ENCODE measurements around the gene CRY1.
A peak's percentile ranks its signal among the peaks of the same experiment; 100 is the strongest.

The CRY1 gene

DNA sequence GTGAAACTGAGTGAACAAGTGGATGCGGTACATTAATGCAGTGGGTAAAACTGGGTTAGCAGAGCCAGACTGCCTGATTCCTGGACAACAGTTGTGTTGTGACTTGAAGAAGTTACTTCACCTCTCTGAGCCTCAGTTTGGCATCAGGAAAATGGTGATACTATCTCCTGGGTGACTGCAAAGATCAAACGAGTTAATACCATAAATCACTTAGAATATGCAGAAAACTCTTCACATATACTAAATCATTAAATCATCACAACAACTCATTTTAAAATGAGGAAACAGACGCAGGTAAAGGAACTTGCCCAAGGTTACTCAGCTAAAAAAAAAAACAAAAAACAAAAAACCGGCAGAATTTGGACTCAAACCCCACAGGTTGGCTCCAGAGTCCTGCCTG is 107.2 kb downstream of the CRY1 start:
- H3K4me1 ChIP-seq (ENCODE audit: insufficient read depth, low read length), result peaks cover 11% of the 10 kb centered on the region; the same call in 1 of the 2 replicates
- H3K9ac ChIP-seq (ENCODE audit: low read depth, low read length), result peak overlapping the region; percentile 85
- no peaks in the 10 kb centered on the region for H3K36me3 ChIP-seq (ENCODE audit: insufficient read depth, low read length)
- no peaks in the 10 kb centered on the region for H3K9me3 ChIP-seq (ENCODE audit: control insufficient read depth, insufficient read depth, low read length)

DNA sequence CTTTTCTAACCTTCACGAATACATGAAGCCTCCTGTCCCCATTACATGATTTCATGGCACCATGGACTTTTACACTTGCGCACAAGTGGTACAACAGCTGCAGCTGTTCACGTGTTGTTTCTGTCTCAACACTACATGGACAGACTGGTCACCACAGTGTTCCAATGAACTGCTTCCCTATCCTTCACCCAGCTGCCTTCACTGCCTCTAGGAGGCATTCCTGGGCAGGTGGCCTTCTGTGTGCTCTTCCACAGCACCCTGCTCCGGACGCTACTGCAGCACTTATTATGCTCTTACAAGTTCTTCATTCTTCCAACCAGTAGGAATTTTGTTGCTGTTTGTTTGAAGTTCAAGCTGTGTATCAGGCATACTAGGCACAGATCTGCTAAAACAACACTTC is 107.9 kb downstream of the CRY1 start:
- H3K4me1 ChIP-seq (ENCODE audit: insufficient read depth, low read length), result peaks cover 11% of the 10 kb centered on the region; the same call in 1 of the 2 replicates
- H3K9me3 ChIP-seq (ENCODE audit: control insufficient read depth, insufficient read depth, low read length), result no peaks in the 10 kb centered on the region
- H3K36me3 ChIP-seq (ENCODE audit: insufficient read depth, low read length), result no peaks in the 10 kb centered on the region
- H3K9ac ChIP-seq (ENCODE audit: low read depth, low read length), result no peak overlapping the region

GRCh38 chr12:106984588-106985137 is 108.7 kb downstream of the CRY1 start:
- Histone ChIP-seq H3K9ac (ENCODE audit: low read depth, low read length) (no peak overlapping the region), H3K4me1 (ENCODE audit: insufficient read depth, low read length) (peaks cover 11% of the 10 kb centered on the region; the same call in 1 of the 2 replicates), H3K9me3 (ENCODE audit: control insufficient read depth, insufficient read depth, low read length) (no peaks in the 10 kb centered on the region), H3K36me3 (ENCODE audit: insufficient read depth, low read length) (no peaks in the 10 kb centered on the region)

DNA sequence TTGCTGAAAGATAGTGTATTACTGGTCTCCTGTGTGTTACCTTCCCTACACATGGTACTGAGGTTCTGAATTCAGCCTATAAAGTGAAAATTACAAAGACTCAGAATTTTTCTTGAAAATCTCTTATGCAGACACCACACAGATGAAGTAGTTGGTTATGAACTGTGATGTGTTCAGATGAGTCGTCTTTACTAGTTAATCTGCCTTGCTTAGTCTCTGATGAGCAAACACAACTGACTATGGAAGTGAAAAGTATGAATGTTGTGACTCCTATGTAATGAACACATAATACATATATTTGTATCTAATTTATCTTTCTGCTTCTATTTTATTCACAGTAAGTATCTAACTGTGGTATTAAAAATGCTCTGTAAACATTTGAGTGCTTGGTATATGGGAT is 111.1 kb downstream of the CRY1 start:
- Histone ChIP-seq H3K36me3 (ENCODE audit: insufficient read depth, low read length) (no peaks in the 10 kb centered on the region), H3K9me3 (ENCODE audit: control insufficient read depth, insufficient read depth, low read length) (no peaks in the 10 kb centered on the region), H3K4me1 (ENCODE audit: insufficient read depth, low read length) (0 out of 2 replicates have a peak, but pooled peaks cover 5% of the 10 kb centered on the region), H3K9ac (ENCODE audit: low read depth, low read length) (no peak overlapping the region)

GRCh38 chr12:106981788-106982187 is 111.6 kb downstream of the CRY1 start:
- 0 out of 2 replicates have a peak, but pooled peaks cover 5% of the 10 kb centered on the region for H3K4me1 ChIP-seq (ENCODE audit: insufficient read depth, low read length)
- H3K9me3 ChIP-seq (ENCODE audit: control insufficient read depth, insufficient read depth, low read length), result no peaks in the 10 kb centered on the region
- H3K36me3 ChIP-seq (ENCODE audit: insufficient read depth, low read length), result no peaks in the 10 kb centered on the region
- no peak overlapping the region for H3K9ac ChIP-seq (ENCODE audit: low read depth, low read length)

GRCh38 chr12:106980944-106981343 is 112.4 kb downstream of the CRY1 start:
- 0 out of 2 replicates have a peak, but pooled peaks cover 3% of the 10 kb centered on the region for H3K4me1 ChIP-seq (ENCODE audit: insufficient read depth, low read length)

DNA sequence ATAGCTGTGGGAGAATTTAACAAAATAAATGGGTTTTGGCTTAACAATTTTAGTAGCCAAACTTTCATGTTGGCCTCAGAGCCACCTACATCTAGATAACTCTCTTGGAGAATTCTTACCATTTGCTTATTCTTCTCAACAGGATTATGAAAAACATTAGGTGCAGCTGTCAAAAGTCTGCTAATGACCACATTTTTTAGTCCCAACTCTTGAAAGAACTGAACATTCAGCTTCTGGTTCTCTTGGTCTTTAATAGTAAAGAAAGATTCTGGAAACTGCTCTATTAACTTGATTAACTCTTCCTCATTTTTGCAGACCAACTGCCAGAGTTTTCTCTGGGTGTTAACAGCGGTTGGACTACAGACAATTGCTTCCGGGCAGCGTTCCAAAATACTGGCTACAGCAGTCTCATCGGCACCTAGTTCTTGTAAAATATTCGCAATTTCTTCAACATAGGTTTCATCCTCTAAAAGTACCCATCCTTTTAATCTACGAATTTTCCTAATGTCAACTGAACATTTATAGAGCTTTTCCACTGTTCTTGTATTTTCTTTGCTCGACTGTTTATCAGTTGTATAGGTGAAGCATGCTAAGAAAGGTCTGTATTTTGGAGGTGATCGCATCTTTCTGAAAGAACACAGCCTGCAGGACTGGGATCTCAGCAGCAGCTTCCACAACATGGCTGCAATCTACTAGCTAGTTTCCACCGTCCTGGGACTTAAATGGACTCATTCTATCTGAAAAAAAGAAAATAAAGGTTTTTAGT is 115.1 kb downstream of the CRY1 start:
- Histone ChIP-seq H3K36me3 (ENCODE audit: insufficient read depth, low read length) (no peaks in the 10 kb centered on the region), H3K9me3 (ENCODE audit: control insufficient read depth, insufficient read depth, low read length) (no peaks in the 10 kb centered on the region), H3K4me1 (ENCODE audit: insufficient read depth, low read length) (no peaks in the 10 kb centered on the region), H3K9ac (ENCODE audit: low read depth, low read length) (no peak overlapping the region)

More at GRCh38 chr12:106980944-106981343, 112.4 kb downstream of the CRY1 start:
- no peak overlapping the region for H3K9ac ChIP-seq (ENCODE audit: low read depth, low read length)
- no peaks in the 10 kb centered on the region for H3K9me3 ChIP-seq (ENCODE audit: control insufficient read depth, insufficient read depth, low read length)
- no peaks in the 10 kb centered on the region for H3K36me3 ChIP-seq (ENCODE audit: insufficient read depth, low read length)

GRCh38 chr12:106976668-106977067 is 116.7 kb downstream of the CRY1 start:
- H3K36me3 ChIP-seq (ENCODE audit: insufficient read depth, low read length), result no peaks in the 10 kb centered on the region
- no peaks in the 10 kb centered on the region for H3K4me1 ChIP-seq (ENCODE audit: insufficient read depth, low read length)
- no peak overlapping the region for H3K9ac ChIP-seq (ENCODE audit: low read depth, low read length)
- no peaks in the 10 kb centered on the region for H3K9me3 ChIP-seq (ENCODE audit: control insufficient read depth, insufficient read depth, low read length)

DNA sequence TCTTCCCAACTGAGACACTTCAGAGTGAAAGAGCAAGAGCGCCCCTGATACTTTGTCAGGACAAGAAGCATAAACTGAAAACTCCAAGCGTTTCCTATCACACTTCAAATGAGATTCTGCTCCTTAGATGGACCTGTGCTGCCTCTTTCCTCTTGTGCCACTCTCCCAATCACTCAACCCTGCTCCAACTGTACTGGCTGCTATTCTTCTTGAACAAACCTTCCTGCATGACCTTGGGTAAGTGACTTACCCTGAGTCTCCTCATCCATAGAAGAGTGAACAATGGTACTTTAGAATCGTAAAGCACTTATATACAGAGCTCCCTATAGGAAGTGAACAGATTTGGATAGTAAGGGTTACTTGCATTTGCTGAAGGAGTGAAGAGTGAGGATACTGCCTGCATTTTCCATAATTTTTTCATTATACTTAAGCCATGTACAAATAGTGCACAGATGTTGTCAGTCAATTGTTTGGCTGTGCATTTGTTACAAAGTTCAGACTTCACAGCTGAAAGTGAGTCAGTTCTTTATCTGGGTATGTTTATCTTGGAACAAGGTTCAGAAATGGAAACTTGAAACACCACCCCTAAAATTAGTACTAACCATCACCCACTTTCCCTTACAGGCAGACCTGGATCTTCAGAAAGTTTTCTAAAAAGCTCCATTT is 117.2 kb downstream of the CRY1 start:
- H3K4me1 ChIP-seq (ENCODE audit: insufficient read depth, low read length), result no peaks in the 10 kb centered on the region
- H3K36me3 ChIP-seq (ENCODE audit: insufficient read depth, low read length), result no peaks in the 10 kb centered on the region
- H3K9me3 ChIP-seq (ENCODE audit: control insufficient read depth, insufficient read depth, low read length), result no peaks in the 10 kb centered on the region
- H3K9ac ChIP-seq (ENCODE audit: low read depth, low read length), result no peak overlapping the region

- Histone ChIP-seq H3K36me3 (ENCODE audit: insufficient read depth, low read length) (no peaks in the 10 kb centered on the region), H3K4me1 (ENCODE audit: insufficient read depth, low read length) (no peaks in the 10 kb centered on the region), H3K9ac (ENCODE audit: low read depth, low read length) (no peak overlapping the region), H3K9me3 (ENCODE audit: control insufficient read depth, insufficient read depth, low read length) (no peaks in the 10 kb centered on the region)
Measured at GRCh38 chr12:106975098-106975497, 118.3 kb downstream of the CRY1 start.

DNA sequence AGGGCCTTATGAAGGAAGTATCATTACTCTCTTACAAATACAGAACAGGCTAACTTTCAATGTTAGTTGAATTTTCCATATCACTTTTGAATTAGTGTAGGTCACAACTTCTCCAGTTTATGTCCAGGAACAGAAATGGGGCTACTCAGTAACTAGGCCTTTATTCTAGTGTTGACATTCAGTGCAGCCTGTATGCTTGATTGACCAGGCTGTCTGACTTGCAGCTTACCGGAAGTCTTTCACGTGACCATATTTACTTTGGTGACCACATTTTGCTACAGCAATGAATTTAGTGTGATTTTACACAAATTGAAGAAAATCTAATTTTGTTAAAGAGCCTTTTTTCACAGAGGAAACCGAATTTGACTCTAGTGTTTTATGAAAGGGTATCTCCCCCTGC is 118.8 kb downstream of the CRY1 start:
- no peaks in the 10 kb centered on the region for H3K4me1 ChIP-seq (ENCODE audit: insufficient read depth, low read length)
- no peak overlapping the region for H3K9ac ChIP-seq (ENCODE audit: low read depth, low read length)
- no peaks in the 10 kb centered on the region for H3K9me3 ChIP-seq (ENCODE audit: control insufficient read depth, insufficient read depth, low read length)
- H3K36me3 ChIP-seq (ENCODE audit: insufficient read depth, low read length), result no peaks in the 10 kb centered on the region

- no peaks in the 10 kb centered on the region for H3K36me3 ChIP-seq (ENCODE audit: insufficient read depth, low read length)
- H3K4me1 ChIP-seq (ENCODE audit: insufficient read depth, low read length), result no peaks in the 10 kb centered on the region
Measured at GRCh38 chr12:106973545-106973944, 119.8 kb downstream of the CRY1 start.

DNA sequence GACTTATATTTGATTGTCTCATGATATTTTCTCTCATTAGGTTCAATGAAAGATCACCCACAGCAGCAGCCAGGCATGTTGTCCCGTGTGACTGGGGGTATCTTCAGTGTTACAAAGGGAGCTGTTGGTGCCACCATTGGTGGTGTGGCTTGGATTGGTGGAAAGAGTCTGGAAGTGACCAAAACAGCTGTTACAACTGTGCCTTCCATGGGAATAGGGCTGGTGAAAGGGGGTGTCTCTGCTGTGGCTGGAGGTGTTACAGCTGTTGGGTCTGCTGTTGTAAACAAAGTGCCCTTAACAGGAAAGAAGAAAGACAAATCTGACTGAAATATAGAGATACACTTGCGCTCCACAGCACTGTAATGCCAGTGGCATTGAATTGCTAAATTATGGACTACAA is 122.3 kb downstream of the CRY1 start:
- H3K9me3 ChIP-seq (ENCODE audit: control insufficient read depth, insufficient read depth, low read length), result no peaks in the 10 kb centered on the region
- no peaks in the 10 kb centered on the region for H3K4me1 ChIP-seq (ENCODE audit: insufficient read depth, low read length)
- H3K9ac ChIP-seq (ENCODE audit: low read depth, low read length), result no peak overlapping the region
- 0 out of 2 replicates have a peak, but pooled peaks cover 3% of the 10 kb centered on the region for H3K36me3 ChIP-seq (ENCODE audit: insufficient read depth, low read length)

More at GRCh38 chr12:106973545-106973944, 119.8 kb downstream of the CRY1 start:
- Histone ChIP-seq H3K9ac (ENCODE audit: low read depth, low read length) (no peak overlapping the region), H3K9me3 (ENCODE audit: control insufficient read depth, insufficient read depth, low read length) (no peaks in the 10 kb centered on the region)

- Histone ChIP-seq H3K36me3 (ENCODE audit: insufficient read depth, low read length) (0 out of 2 replicates have a peak, but pooled peaks cover 3% of the 10 kb centered on the region), H3K4me1 (ENCODE audit: insufficient read depth, low read length) (no peaks in the 10 kb centered on the region), H3K9ac (ENCODE audit: low read depth, low read length) (no peak overlapping the region), H3K9me3 (ENCODE audit: control insufficient read depth, insufficient read depth, low read length) (no peaks in the 10 kb centered on the region)
Measured at GRCh38 chr12:106964526-106964925, 128.8 kb downstream of the CRY1 start.

GRCh38 chr12:106962286-106962685 is 131.1 kb downstream of the CRY1 start:
- no peaks in the 10 kb centered on the region for H3K4me1 ChIP-seq (ENCODE audit: insufficient read depth, low read length)
- no peaks in the 10 kb centered on the region for H3K9me3 ChIP-seq (ENCODE audit: control insufficient read depth, insufficient read depth, low read length)
- H3K36me3 ChIP-seq (ENCODE audit: insufficient read depth, low read length), result no peaks in the 10 kb centered on the region
- H3K9ac ChIP-seq (ENCODE audit: low read depth, low read length), result no peak overlapping the region
